Uterus (tissue), 2 donors: ENCODE results near the gene MICAL3.

Experiments
- CTCF ChIP-seq, 4 experiments: fragments of 200-600 bp in 2 of 4; fragments of 450-650 bp in 2 of 4; sonication (generic) in 2 of 4; IDR thresholded peaks; one replicate each; pipeline ENCODE4 v1.5.1; 2016 to 2019; ENCODE audit warnings: antibody characterized with exemption in 4 of 4, mild to moderate bottlenecking in 2 of 4, moderate library complexity in 1 of 4
- POLR2A ChIP-seq, 2 donors: fragments of 450-650 bp; IDR thresholded peaks; one replicate each; pipeline ENCODE4 v1.6.1; 2016; ENCODE audit warnings: antibody characterized with exemption in 2 of 2, mild to moderate bottlenecking in 1 of 2, moderate library complexity in 1 of 2

DNA sequence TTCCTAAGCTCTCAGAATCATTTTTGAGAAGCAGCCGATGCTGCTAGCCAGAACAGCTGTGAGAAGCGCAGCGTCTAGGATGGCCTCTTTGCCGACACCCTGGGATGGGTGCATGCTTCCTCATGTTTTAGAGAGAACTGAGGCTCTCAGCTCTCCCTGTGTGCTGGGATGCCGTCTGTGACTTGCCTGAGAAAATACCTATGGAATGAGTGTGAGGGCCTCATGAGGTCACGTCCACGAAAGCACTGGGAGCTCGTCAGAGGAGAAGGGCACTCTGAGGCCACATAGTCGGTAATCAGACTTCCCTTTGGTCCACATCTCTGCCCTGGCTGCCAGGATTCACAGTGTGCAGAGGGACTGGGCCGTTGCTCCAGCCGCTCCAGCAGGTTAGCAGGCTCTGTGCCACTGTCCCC, 54.7 kb downstream of the MICAL3 start:
- TF ChIP-seq POLR2A (IDR thresholded peaks at IDR 0.05) = no peak
- TF ChIP-seq CTCF (IDR thresholded peaks at IDR 0.05) = no peak
